Stimulated activated CD8-positive, alpha-beta memory T cell treated with anti-CD3 and anti-CD28 coated beads, Interleukin-2, amount 100 ng/mL, for 48 hours (primary cell): Measurements from ENCODE around the gene ORM2.
"Not testable (repeated sequence)": the region's sequence is repeated elsewhere in the genome, so short reads cannot be mapped to it uniquely, and the experiment has no call there.

Experiments
- DNase-seq, 2 donors: peaks; one replicate each; pipeline ENCODE4 v3.0.0-alpha.2; 2020; ENCODE audit warnings: low read depth in 2 of 2

ORM2 gene

GRCh38 chr9:114331229-114332195, 1.8 kb downstream of the ORM2 start:
- DNase-seq = not testable (repeated sequence)

GRCh38 chr9:114332474-114333040, 2.9 kb downstream of the ORM2 start:
- DNase-seq = not testable (repeated sequence)

GRCh38 chr9:114333718-114334117, 4.0 kb downstream of the ORM2 start:
- not testable (repeated sequence) for DNase-seq

- DNase-seq = no peak
Measured at GRCh38 chr9:114334490-114334889, 4.8 kb downstream of the ORM2 start.

- no peak for DNase-seq
Measured at GRCh38 chr9:114335745-114336144, 6.1 kb downstream of the ORM2 start.

- no peak for DNase-seq
Measured at GRCh38 chr9:114336157-114336556, 6.5 kb downstream of the ORM2 start.

- no peak for DNase-seq
Measured at GRCh38 chr9:114336699-114337395, 7.2 kb downstream of the ORM2 start.

GRCh38 chr9:114338187-114338586, 8.5 kb downstream of the ORM2 start:
- no peak for DNase-seq

- peak; percentile 47 to 50 for DNase-seq
Measured at GRCh38 chr9:114339130-114339908, 9.7 kb downstream of the ORM2 start.

- DNase-seq = no peak
Measured at GRCh38 chr9:114341152-114341830, 11.6 kb downstream of the ORM2 start.

- DNase-seq = no peak
Measured at GRCh38 chr9:114341991-114342390, 12.3 kb downstream of the ORM2 start.

GRCh38 chr9:114342755-114343440, 13.2 kb downstream of the ORM2 start:
- no peak for DNase-seq

GRCh38 chr9:114343471-114344187, 14.0 kb downstream of the ORM2 start:
- no peak for DNase-seq

- DNase-seq = no peak
Measured at GRCh38 chr9:114344188-114344566, 14.5 kb downstream of the ORM2 start.

GRCh38 chr9:114344692-114345091, 15.0 kb downstream of the ORM2 start:
- no peak for DNase-seq

- no peak for DNase-seq
Measured at GRCh38 chr9:114345493-114346065, 15.9 kb downstream of the ORM2 start.

- no peak for DNase-seq
Measured at GRCh38 chr9:114346146-114346545, 16.5 kb downstream of the ORM2 start.

- no peak for DNase-seq
Measured at GRCh38 chr9:114347675-114348074, 18.0 kb downstream of the ORM2 start.

GRCh38 chr9:114348261-114348905, 18.7 kb downstream of the ORM2 start:
- no peak for DNase-seq
